GM12878 (cell line): Measurements from ENCODE around the gene CARS2. TPM values are rescaled to one million over a fixed set of nuclear protein-coding genes. Genes with fewer than 3 reads are reported as not detected.

Experiments used
- ATAC-seq: fragments of 200-7000 bp; cut with Tn5 transposase; 3 replicates; pipeline ENCODE4 v1.9.1; 2020; ENCODE audit warnings: mild to moderate bottlenecking, moderate library complexity
- BruUV-seq: library from RNA; stranded (reverse); fragments of 400-500 nt; replicated peaks from 2 replicates; lab custom pipeline; 2021; lab: Mats Ljungman, UMichigan
- CTCF ChIA-PET: fragments of 300-600 bp; sonication (Branson Sonifier 250); formaldehyde crosslinking; extraction: SDS; loops from one replicate; lab custom pipeline; 2021; ENCODE audit warnings: inconsistent platforms; lab: Yijun Ruan, JAX
- POLR2A ChIA-PET: fragments of 350-600 bp; formaldehyde crosslinking; extraction: SDS; loops from one replicate; lab custom pipeline; 2021; ENCODE audit warnings: inconsistent platforms; lab: Charles Lee
- RAD21 ChIA-PET: fragments of 300-600 bp; sonication (Branson Sonifier 250); formaldehyde crosslinking; loops from one replicate; lab custom pipeline; 2023; ENCODE audit warnings: antibody characterized with exemption; ENCODE audit not compliant: unreplicated experiment; lab: Charles Lee
- SMC1A ChIA-PET: fragments of 300-600 bp; sonication (Branson Sonifier 250); formaldehyde crosslinking; loops from one replicate; lab custom pipeline; 2023; ENCODE audit not compliant: unreplicated experiment, uncharacterized antibody; lab: Charles Lee
- DNase-seq: peaks from one replicate; pipeline ENCODE4 v3.0.0-alpha.2; 2011; ENCODE audit warnings: low read depth, low spot score
- FAIRE-seq: peaks from 3 replicates; lab custom pipeline; 2011; peaks lifted over from hg19 to GRCh38; lab: Jason Lieb, UNC
- H2AFZ ChIP-seq: 2 replicates; pipeline ENCODE4 v1.6.0; 2011; ENCODE audit warnings: low read depth, low read length, control low read depth; ENCODE audit not compliant: control insufficient read depth
- H3K27ac ChIP-seq: 2 replicates; pipeline ENCODE4 v1.5.1; 2011; ENCODE audit warnings: control low read depth; ENCODE audit not compliant: control insufficient read depth, insufficient read depth
- H3K27me3 ChIP-seq, 2 experiments: replicated peaks in 1 of 2; 2 replicates each; pipeline versions ENCODE4 v1.6.0 to v1.6.1; 2011; ENCODE audit warnings: low read length in 1 of 2; ENCODE audit not compliant: control insufficient read depth in 2 of 2, insufficient read depth in 2 of 2
- H3K36me3 ChIP-seq, 2 experiments: 2 replicates each; pipeline ENCODE4 v1.5.1; 2011; ENCODE audit warnings: low read length in 1 of 2; ENCODE audit not compliant: control insufficient read depth in 2 of 2, insufficient read depth in 2 of 2
- H3K4me1 ChIP-seq: 2 replicates; pipeline ENCODE4 v1.6.1; 2011; ENCODE audit warnings: mild to moderate bottlenecking, low read length, moderate library complexity, mixed read lengths; ENCODE audit not compliant: control insufficient read depth, insufficient read depth
- H3K4me2 ChIP-seq: 2 replicates; pipeline ENCODE4 v1.6.0; 2011; ENCODE audit warnings: control low read depth; ENCODE audit not compliant: control insufficient read depth, insufficient read depth
- H3K4me3 ChIP-seq: fragments of 200-600 bp; sonication (generic); 2 replicates; pipeline ENCODE4 v1.5.1; 2016
- H3K79me2 ChIP-seq: 2 replicates; pipeline ENCODE4 v1.6.0; 2011; ENCODE audit warnings: low read length; ENCODE audit not compliant: control insufficient read depth, insufficient read depth
- H3K9ac ChIP-seq: 2 replicates; pipeline ENCODE4 v1.8.0; 2011; ENCODE audit warnings: low read length, control low read depth, mixed read lengths; ENCODE audit not compliant: control insufficient read depth, insufficient read depth
- H3K9me3 ChIP-seq: replicated peaks from 3 replicates; pipeline ENCODE4 v1.5.1; 2011; ENCODE audit warnings: mild to moderate bottlenecking, low read length; ENCODE audit not compliant: control insufficient read depth, insufficient read depth
- H4K20me1 ChIP-seq: 2 replicates; pipeline ENCODE4 v1.6.0; 2011; ENCODE audit not compliant: control insufficient read depth, insufficient read depth
- ATF7 ChIP-seq: fragments of 450-650 bp; IDR thresholded peaks from 2 replicates; pipeline ENCODE4 v1.6.1; 2016; ENCODE audit warnings: low read depth, mild to moderate bottlenecking
- NFXL1 ChIP-seq: fragments of 450-650 bp; IDR thresholded peaks from 2 replicates; pipeline ENCODE4 v1.6.1; 2017; ENCODE audit warnings: antibody characterized with exemption, mild to moderate bottlenecking, borderline replicate concordance
- WGBS: methylation state at CpG from one replicate; pipeline ENCODE4 v1.1.6; 2016; ENCODE audit warnings: low lambda C conversion rate; ENCODE audit not compliant: insufficient replicate concordance, insufficient coverage; ENCODE audit errors: missing lambda C conversion rate; 5-methylcytosine and 5-hydroxymethylcytosine counted together
- in situ Hi-C: fragments of 300-500 bp; cut with MboI; formaldehyde crosslinking; loops from 9 replicates; pipeline ENCODE4 v1.14.3; 2018; ENCODE audit warnings: mixed read lengths
- intact Hi-C: fragments of 100-400 bp; cut with micrococcal nuclease; formaldehyde crosslinking; loops from one replicate; pipeline ENCODE4 v1.14.2; 2022; ENCODE audit not compliant: unreplicated experiment
- polyA plus RNA-seq, 11 experiments: library from polyadenylated mRNA; depleted of rRNA in 4 of 11; unstranded in 6 of 11; stranded (reverse) in 5 of 11; fragments of >200 nt; fragmentation: Nextera tagmentation in 4 of 11; fragmentation: Illumina TruSeq in 1 of 11; extraction: Ambion mirVana in 4 of 11; extraction: Trizol in 1 of 11; gene quantifications; 1 replicate in 1 of 11; 2 replicates in 10 of 11; pipeline versions ENCODE4 v1.2.1 to v1.2.3, GENCODE V29; 2011 to 2016; ENCODE audit warnings: inconsistent platforms in 2 of 11, missing spikeins in 2 of 11, low read depth in 1 of 11
- total RNA-seq, 4 experiments: library from RNA; depleted of rRNA in 3 of 4; stranded (reverse); fragments of >200 nt in 3 of 4; fragmentation: Illumina TruSeq in 1 of 4; extraction: Trizol in 1 of 4; gene quantifications; 2 replicates each; pipeline versions ENCODE4 v1.2.1 to v1.2.3, GENCODE V29; 2013 to 2021

The CARS2 gene
- total and polyA plus RNA-seq, 10 of the 15 experiments (the other 5 are each of a cell fraction or from before 2014, with no cell fraction given) = 4.2 to 101 (median 61.5) TPM

DNA sequence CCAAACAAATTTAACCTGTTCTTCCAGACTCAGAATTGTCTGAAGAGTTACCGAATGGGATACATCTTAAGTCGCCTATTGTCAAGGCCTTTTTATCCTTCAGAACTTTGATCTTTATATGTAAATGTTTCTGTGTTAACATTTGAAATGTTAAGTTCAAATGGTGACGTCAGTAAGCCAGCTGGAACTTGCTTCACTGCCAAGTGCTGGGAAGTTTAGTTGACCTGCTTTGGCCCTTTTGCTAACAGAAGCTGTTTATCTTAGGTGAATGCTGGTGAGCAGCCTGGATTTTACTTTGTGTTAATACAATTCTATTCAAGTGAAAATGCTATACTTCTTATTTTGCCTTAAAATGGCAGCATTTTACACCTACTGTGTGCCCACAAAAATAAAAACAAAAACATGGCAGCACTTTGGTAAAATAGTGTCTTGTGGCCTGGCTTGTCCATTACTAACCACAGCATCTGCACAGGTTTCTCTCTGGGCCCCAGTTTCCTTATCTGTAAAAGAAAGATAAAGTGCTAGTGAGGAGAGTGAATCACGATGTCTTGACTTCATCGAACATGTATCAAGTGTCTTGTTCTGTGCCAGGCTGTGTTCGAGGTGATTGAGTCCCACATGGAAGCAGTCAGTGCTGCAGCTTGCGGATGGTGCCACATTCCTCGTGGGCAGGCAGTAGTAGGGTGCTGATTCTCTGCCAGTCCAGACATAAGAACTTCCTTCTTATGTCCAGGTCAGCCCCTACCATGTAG lies 88.4 kb downstream of the CARS2 start:
- intact Hi-C loops (loop anchor here (2.0 to 5.0 kb wide), 3 partner anchors 25 to 295 kb away; no protein-coding TSS in a partner anchor), in situ Hi-C loops (no loop called here)
- peaks cover 63% of the 10 kb centered on the region for H3K79me2 ChIP-seq
- peak; percentile 68 for FAIRE-seq
- TF ChIP-seq NFXL1 (no peak), ATF7 (peak; percentile 36; the same call in 1 of the 2 replicates)
- TF ChIP-seq, all 136 proteins: peak for 1
- no TSS peak for BruUV-seq
- Histone ChIP-seq H3K27ac (no peak overlapping the region; the same call in 1 of the 2 replicates), H2AFZ (no peak overlapping the region), H3K4me1 (peaks cover 10% of the 10 kb centered on the region), H4K20me1 (no peaks in the 10 kb centered on the region), H3K4me3 (peak overlapping the region; percentile 63; the same call in 1 of the 2 replicates), H3K27me3 (no peaks in the 10 kb centered on the region), H3K9ac (no peak overlapping the region), H3K9me3 (no peaks in the 10 kb centered on the region), H3K36me3 (no peaks in the 10 kb centered on the region), H3K4me2 (peak overlapping the region; percentile 82)
- no peak for DNase-seq
- WGBS = 97% methylated on average over 8 of the region's 8 CpGs
- ATAC-seq = no peak
- POLR2A ChIA-PET = interaction anchor here (1.0 to 1.9 kb wide), 7 partner anchors 9 to 98 kb away, joined by 3 to 8 read pairs (median 5); no protein-coding TSS in a partner anchor
- SMC1A ChIA-PET = interaction anchor here (1.0 to 2.7 kb wide), 15 partner anchors 18 to 203 kb away, joined by 3 to 9 read pairs (median 5); no protein-coding TSS in a partner anchor
- RAD21 ChIA-PET = interaction anchor here (0.6 to 4.3 kb wide), 12 partner anchors 21 to 202 kb away, joined by 3 to 22 read pairs (median 4); partner anchors contain the start of gene CARS2
- CTCF ChIA-PET = interaction anchor here (0.8 to 3.1 kb wide), 13 partner anchors 21 to 205 kb away, joined by 3 to 19 read pairs (median 5); partner anchors contain the start of gene RAB20
